KMS-11 (cell line): ENCODE results near the gene FADD.

Experiments used
- H2AFZ ChIP-seq: fragments of 200-600 bp; sonication (generic); 2 replicates; pipeline ENCODE4 v1.6.1; 2016; ENCODE audit warnings: antibody characterized with exemption, mixed run types, low read depth
- H3K27ac ChIP-seq: fragments of 200-600 bp; sonication (generic); 2 replicates; pipeline ENCODE4 v1.6.1; 2016; ENCODE audit warnings: mild to moderate bottlenecking, mixed run types
- H3K27me3 ChIP-seq: fragments of 200-600 bp; sonication (generic); 2 replicates; pipeline ENCODE4 v1.6.1; 2017; ENCODE audit warnings: mild to moderate bottlenecking, low read depth, mixed run types, moderate library complexity; ENCODE audit not compliant: insufficient read depth
- H3K36me3 ChIP-seq: fragments of 200-600 bp; sonication (generic); 2 replicates; pipeline ENCODE4 v1.6.1; 2017; ENCODE audit warnings: mild to moderate bottlenecking, mixed run types; ENCODE audit not compliant: insufficient read depth
- H3K4me1 ChIP-seq: fragments of 200-600 bp; sonication (generic); 2 replicates; pipeline ENCODE4 v1.6.1; 2016; ENCODE audit warnings: mild to moderate bottlenecking, low read depth, mixed run types; ENCODE audit not compliant: poor library complexity, severe bottlenecking
- H3K4me2 ChIP-seq: fragments of 200-600 bp; sonication (generic); 2 replicates; pipeline ENCODE4 v1.7.0; 2016; ENCODE audit warnings: mild to moderate bottlenecking, mixed run types
- H3K4me3 ChIP-seq: fragments of 200-600 bp; sonication (generic); IDR thresholded peaks from 2 replicates; pipeline ENCODE4 v1.6.1; 2017; ENCODE audit warnings: low read depth, low read length, mixed read lengths; ENCODE audit not compliant: insufficient read depth
- H3K79me2 ChIP-seq: fragments of 200-600 bp; sonication (generic); 2 replicates; pipeline ENCODE4 v1.6.1; 2016; ENCODE audit warnings: low read depth, mixed run types; ENCODE audit not compliant: insufficient read depth
- H3K9ac ChIP-seq: fragments of 200-600 bp; sonication (generic); 2 replicates; pipeline ENCODE4 v1.6.1; 2016; ENCODE audit warnings: mild to moderate bottlenecking, mixed run types
- H4K20me1 ChIP-seq: fragments of 200-600 bp; sonication (generic); 2 replicates; pipeline ENCODE4 v1.6.1; 2016; ENCODE audit warnings: mild to moderate bottlenecking, mixed run types; ENCODE audit not compliant: insufficient read depth
- TF ChIP-seq, protein P1 (sequence below): fragments of 200-600 bp; sonication (generic); conservative IDR thresholded peaks from 2 replicates; pipeline ENCODE4 v1.6.1; 2017; ENCODE audit warnings: low read depth, mild to moderate bottlenecking, antibody characterized with exemption, low read length, moderate library complexity, mixed read lengths

The FADD gene

DNA sequence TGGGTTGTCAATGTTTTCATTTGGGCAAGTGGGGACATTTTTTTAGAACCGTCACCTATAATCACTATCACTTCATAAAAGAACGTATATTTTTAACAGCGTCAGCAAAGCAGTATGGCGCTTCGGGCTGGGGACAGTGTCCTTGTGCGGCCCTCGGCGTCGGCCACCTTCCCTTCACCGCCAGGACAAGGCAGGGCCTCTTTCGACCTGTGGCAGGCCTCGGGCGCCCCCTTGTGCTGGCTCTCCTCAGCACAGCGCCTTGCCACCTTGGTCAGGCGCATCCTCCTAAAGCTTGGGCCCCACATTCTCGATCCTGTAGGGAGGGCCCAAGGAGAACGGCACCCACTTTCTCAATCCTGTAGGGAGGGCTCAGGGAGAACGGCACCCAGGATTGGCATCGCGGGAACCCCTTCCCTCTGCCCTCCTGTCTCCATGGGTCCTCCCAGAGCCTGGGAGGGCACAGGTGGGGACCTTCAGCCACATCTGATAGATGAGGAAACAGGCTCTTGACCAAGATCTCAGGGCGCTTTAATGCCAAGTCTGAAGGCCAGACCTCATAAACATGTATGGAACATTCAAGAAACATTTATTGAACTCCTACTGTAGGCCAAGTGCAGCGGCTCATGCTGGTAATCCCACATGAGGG is 11.5 kb upstream of the FADD start:
- no peak overlapping the region for H3K4me3 ChIP-seq
- H3K4me1 ChIP-seq: no peaks in the 10 kb centered on the region
- H3K27me3 ChIP-seq: peaks cover 23% of the 10 kb centered on the region; the same call in 1 of the 2 replicates
- no peak overlapping the region for H3K27ac ChIP-seq
- H4K20me1 ChIP-seq: no peaks in the 10 kb centered on the region
- no peak overlapping the region for H2AFZ ChIP-seq
- TF ChIP-seq, protein P1, sequence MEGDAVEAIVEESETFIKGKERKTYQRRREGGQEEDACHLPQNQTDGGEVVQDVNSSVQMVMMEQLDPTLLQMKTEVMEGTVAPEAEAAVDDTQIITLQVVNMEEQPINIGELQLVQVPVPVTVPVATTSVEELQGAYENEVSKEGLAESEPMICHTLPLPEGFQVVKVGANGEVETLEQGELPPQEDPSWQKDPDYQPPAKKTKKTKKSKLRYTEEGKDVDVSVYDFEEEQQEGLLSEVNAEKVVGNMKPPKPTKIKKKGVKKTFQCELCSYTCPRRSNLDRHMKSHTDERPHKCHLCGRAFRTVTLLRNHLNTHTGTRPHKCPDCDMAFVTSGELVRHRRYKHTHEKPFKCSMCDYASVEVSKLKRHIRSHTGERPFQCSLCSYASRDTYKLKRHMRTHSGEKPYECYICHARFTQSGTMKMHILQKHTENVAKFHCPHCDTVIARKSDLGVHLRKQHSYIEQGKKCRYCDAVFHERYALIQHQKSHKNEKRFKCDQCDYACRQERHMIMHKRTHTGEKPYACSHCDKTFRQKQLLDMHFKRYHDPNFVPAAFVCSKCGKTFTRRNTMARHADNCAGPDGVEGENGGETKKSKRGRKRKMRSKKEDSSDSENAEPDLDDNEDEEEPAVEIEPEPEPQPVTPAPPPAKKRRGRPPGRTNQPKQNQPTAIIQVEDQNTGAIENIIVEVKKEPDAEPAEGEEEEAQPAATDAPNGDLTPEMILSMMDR: peak; percentile 45
- no peak overlapping the region for H3K4me2 ChIP-seq
- no peaks in the 10 kb centered on the region for H3K36me3 ChIP-seq
- H3K9ac ChIP-seq: no peak overlapping the region
- H3K79me2 ChIP-seq: no peaks in the 10 kb centered on the region

DNA sequence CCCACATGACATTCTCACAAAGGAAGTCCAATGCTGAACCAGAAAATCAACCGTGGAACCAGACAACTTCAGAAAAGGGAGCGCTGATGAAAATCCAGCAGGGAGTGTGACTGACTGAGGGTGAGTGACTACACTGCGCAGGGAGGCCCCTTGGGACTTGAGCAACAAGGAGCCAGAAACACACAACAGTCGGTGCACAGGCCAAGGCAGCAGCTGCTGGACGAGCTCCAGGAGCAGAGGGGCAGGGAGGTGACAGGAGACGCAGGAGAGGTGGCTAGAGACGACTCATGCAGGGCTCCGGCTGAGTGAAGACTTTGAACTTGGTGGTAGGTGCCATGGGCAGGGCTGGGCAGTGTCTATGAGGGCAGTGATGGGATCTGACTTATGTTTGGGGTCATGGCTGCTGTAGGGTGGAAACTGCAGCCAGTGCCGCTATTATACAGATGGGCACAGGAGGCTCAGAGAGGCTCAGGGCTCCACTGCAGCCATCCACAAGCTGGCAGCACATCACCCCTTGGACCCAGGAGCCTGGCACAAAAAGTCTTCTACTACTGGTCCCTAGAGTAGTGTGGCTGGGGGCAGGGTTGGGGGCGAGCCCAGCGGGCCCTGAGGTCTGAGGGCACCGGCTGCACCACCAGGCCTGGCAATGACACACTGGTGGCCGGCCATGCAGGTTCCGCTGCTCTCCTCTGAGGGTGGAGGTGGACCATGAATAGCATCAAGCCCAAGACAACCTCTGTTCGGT is 10.3 kb upstream of the FADD start:
- Histone ChIP-seq H3K9ac (no peak overlapping the region), H3K79me2 (no peaks in the 10 kb centered on the region), H3K27ac (no peak overlapping the region), H3K4me1 (no peaks in the 10 kb centered on the region), H3K4me3 (no peak overlapping the region), H3K27me3 (peaks cover 14% of the 10 kb centered on the region; the same call in 1 of the 2 replicates), H3K4me2 (no peak overlapping the region), H4K20me1 (no peaks in the 10 kb centered on the region), H2AFZ (no peak overlapping the region), H3K36me3 (no peaks in the 10 kb centered on the region)
- TF ChIP-seq, protein P1: no peak

DNA sequence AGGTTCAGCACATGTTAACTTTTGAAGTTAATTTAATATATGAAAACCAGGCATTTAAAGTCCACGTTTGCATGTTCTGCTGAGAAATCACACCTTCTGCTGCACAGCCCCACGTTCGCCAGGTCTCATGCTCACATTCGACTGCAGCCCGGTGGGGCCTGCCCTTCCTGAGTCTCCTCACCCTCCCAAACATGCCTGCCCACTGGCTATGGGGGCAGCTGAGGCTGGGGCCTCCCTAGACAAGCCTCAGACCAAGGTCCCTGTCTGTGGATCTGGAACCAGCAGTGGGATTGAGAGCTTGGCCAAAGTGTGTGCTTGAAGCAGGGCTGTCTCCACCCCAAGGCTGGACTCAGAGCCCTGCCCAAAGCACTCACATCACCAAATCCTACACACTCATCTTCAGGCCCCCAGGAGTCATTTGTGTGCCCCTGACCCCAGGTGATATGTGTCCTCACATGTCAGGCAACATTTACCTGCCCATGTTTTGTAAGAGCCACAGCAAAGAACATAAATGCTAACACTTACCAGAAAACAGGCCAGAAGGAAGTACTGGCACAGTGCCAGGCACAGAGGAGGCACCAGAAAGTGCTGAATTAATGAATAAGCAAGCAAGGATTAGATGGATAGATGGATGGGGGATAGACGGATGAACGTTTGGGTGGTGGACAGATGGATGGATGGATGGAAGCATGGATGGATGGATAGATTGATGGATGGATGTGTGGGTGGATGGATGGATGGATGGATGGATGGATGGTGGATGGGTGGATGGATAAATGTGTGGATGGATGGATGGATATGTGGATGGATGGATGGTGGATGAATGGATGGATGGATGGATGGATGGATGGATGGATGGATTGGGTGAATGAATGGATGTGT is 9.4 kb upstream of the FADD start:
- Histone ChIP-seq H3K36me3 (no peaks in the 10 kb centered on the region), H4K20me1 (no peaks in the 10 kb centered on the region), H3K9ac (no peak overlapping the region), H3K79me2 (no peaks in the 10 kb centered on the region), H3K27ac (no peak overlapping the region), H3K4me2 (no peak overlapping the region), H3K4me3 (no peak overlapping the region), H2AFZ (no peak overlapping the region), H3K27me3 (peaks cover 7% of the 10 kb centered on the region; the same call in 1 of the 2 replicates), H3K4me1 (no peaks in the 10 kb centered on the region)
- TF ChIP-seq, protein P1: no peak
